ENCODE measurements around the gene HOXB3.

HOXB3 gene

DNA sequence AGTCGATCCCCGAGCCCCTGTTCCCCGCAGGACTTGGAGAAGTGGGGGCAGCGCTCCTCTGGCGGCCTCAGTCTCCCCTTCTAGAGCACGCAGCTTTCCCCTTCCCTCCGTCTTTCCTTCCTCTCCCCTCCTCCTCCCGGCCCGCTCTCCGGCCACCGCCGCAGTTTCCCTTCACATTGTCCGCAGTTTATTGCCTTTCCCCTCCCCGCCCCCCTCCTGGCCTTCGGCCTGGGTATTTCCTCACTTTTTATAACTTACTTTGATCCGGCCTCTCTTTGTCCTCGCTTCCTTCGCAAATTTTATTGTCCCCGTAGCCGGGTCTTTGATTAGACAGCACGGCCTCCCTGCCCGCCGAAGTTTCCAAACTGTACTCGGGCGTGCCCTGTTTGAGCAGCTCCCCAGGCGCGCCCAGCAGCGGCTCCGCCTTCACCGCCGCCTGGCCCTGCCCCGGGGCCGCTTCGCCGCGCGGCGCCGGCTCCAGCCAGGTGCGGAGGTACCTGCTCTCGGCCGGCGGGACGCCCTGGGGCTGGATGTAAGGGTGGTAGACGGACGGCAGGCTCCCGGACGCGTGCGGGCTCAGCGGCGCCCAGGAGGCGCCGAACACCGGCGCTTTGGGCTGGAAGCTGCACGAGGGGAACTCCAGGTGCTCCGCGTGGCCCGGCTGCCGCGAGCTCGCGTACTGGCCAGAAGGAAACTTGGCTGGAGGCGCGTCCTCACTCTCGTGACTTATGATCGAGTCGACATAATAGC lies 35.6 kb upstream of the HOXB3 start:
- peak in 1 of 2 donors; percentile 60 for DNase-seq

DNA sequence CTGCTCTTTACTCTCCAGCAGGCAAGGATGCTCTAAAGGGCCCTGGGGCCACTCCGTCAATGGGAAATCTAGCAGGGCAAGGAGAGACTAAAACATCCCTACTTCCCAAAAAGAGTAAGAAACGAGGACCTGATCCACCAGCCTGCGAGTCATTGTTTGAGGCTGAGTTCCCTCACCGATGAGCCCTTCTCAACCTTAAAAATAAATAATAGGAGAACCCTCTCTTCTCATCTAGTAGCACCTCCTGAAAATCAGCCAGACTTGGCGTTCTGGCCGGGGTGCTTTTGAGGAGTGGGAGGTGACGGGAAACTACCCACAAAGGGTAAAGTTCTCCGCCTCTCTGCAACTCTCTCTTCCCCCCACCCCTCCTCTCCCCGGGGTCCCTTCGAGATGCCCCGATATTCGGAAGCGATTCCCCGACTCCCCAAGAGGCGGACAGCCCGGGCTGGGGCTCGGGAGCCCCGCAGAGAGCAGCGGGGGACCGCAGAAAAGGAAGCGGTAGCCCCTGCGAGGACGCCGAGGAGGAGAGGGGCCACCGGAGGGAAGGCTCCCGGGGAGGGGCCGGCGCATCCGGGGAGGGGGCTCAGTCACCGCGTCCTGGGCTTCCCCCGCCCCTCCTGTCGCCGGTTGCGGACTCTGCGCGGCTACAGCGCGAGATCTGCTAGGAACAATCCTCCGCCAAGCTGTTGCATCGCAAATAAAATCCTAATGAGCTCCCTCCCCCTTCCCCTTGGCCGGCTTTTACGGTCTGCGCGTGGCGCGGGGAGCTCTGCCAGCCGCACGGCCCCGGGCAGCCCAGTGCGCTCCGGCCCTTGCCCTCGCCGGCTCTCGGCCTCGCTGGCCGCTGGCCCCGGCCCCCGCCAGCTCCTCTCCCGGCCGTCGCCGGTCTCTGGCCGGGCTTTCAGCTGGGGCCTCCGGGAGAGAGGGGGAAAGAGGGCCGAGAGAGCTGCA lies 34.8 kb upstream of the HOXB3 start:
- DNase-seq = peak in 1 of 2 donors; percentile 43

GRCh38 chr17:48624118-48624517 lies 34.1 kb upstream of the HOXB3 start:
- DNase-seq = no peak

DNA sequence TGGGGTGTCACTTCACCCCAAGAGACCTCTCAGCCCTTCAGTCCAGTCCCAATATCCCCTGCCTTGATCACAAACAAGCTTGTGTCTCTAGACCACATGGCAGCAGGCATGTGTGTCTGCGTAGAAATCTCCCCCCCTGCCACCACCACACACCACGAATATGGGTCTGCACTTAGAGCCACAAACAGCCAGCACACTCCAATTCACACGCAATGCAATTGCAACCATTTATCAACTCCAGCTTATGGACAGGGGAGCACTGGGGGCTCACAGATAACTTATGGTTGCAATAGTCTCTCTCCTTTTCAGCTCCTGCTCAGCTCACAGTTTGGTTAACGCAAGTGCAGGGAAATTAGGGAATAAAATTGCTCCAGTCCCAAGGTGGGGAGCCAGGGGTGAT lies 33.5 kb upstream of the HOXB3 start:
- no peak for DNase-seq

- DNase-seq = no peak
Observed at GRCh38 chr17:48622857-48623256, 32.8 kb upstream of the HOXB3 start.

DNA sequence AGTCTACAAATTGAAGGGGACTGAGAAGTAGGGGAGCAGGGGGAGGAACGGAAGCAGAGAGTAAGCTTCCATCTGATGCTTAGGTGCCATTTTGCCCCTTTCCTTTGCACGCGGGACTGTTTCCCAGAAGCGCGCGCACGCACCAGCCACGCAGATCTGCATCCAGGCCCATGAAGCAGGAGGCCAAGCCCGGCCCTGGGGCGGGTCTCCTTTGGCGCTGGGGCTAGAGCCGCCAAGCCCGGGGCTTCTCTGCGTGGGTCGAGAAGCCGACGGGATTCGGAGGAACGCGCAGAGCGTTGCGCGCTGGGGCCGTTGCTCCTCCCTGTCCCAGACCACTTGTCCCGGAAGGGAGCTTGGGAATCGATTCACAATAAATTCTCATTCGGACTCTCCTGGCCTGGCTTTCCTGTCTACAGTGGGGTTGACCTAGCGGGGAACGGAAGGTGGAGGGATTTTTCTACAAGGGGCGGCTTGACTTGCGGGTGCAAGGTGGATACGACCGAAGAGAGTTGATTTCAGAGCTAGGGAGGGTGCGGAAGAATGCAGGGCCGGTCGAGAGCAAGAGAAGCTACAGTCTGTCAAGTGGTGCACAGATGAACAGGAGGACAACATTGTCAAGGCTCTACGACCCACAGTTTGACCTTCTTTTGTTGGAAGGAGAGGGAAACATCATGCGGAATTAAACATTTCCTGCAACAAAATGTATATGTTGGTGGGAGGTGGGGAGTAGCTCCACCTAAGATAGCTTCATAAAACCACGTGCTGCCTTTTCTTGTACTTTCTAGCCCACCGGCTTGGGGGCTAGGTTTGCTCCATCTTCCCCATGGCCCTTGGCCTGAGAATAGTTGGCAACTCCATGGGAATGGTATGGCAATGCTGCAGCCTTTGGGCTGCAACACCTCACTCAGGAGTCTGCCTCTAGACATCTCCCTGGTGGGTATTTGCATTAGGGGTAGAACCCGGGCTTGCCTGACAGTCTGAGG lies 31.7 kb upstream of the HOXB3 start:
- no peak for DNase-seq

DNA sequence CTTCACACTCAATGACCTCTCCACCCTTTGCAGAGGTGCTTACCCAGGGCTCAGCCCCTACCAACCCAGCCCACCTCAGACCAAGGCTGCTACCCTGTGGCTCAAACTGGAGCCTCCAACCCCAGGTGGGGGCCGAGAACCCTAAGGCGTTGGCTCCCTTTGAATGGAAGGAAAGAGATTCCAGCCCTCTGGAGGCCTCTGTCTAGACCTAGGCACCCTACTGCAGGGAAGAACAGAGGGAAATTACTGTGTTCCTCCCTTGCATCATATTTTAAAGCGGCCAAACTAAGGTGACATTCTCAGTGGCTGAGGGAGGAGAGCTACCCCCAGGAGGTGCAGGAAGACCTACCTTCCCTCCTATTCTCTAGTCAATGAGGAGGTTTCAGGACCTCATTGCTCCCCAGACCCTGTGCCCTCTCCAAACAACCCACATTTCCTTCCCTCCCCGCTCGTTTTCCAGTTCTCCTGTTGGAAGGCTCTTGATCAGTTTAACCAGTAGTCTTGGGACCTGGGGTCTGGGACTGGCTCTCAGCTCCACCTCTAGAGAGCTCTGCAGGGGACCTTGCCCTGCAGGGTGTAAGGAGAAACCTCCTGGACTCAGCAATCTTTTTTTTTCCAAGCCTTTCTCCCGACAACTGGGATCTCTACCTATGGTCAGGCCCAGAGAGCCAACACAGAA lies 30.6 kb upstream of the HOXB3 start:
- DNase-seq = no peak

- no peak for DNase-seq
Observed at GRCh38 chr17:48619826-48620449, 29.9 kb upstream of the HOXB3 start.

GRCh38 chr17:48618256-48618896 lies 28.3 kb upstream of the HOXB3 start:
- peak; percentile 44 to 64 for DNase-seq

DNA sequence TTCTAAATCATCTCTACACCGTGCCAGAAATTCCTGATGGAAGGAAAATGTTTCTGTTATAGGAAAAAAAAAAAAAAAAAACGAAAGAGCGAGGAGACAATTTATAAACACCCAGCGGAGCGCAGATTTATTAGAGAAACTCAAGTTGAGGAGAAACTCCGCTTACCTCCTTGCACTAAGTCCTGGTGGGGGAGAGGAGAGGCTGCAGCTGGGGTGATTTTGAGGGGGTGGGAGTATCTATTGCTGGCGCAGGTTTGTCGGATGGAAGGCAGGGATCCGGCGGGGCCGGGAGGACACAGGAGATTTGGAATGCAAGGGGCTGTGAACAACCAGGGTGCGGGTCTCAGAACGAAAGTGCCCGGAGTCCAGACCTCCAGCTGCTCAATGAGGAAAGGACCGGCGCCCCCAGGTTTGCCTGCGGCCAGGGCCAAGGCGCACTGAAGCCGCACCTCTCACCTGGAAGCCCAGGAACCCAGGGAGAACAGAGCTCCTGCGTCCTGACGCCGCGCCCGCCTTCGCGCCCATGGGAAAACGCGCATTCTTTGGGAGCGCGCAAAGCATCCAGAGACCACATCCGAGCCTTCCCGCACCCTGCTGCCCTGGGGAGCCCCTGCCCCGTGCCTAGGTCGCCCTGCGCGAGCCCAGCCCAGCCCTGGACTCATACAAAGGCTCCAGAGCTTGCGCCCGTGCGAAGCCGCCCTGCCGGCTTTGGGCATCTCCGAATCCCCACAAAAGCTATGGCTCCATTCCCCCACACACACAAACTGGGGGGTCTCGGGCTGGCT lies 27.6 kb upstream of the HOXB3 start:
- DNase-seq = no peak

DNA sequence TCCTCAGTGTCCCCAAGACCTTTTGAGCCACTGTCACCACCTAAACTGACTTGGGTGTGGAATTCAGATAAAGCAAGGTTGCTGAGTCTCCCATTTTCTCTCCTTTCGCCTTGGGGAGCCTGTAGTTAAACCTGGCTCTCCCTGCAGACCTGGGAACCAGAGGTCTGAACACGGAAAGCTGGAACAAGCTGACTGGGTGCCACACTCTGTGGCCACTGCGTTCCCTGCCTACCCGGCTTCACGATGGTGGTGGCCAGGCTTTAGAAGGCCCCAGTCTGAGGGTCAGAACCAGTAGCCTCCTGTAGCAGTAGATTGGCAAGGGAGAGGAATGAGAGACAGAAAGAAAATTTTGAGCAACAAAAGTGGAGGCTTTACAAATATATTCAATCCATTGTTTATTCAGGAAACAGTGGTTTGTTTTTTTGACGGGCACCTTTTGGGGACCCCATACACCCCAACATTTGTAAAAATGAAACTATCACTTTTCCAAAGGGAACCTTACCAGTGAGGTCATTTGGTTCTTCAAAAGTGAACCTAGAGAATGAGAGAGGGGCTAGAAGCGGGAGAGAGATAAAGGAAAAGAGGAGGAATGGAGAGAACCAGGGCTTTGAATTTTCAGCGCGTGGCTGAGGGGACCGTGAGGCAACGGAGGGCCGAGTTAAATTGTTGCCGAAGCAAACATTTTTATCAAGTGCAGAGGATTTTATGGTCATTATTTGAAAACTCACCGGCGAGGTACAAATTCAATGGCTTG lies 26.9 kb upstream of the HOXB3 start:
- DNase-seq = no peak

GRCh38 chr17:48615963-48616716 lies 26.1 kb upstream of the HOXB3 start:
- no peak for DNase-seq

- DNase-seq = peak in 1 of 2 donors; percentile 8
Observed at GRCh38 chr17:48615047-48615962, 25.3 kb upstream of the HOXB3 start, which contains the start of gene HOXB8. Gene HOXB8, minus strand, starts transcription at chr17:48615292. Its CDS starts 588 bp downstream, at chr17:48614704.

GRCh38 chr17:48613862-48614694 lies 24.0 kb upstream of the HOXB3 start:
- peak in 1 of 2 donors; percentile 66 for DNase-seq

DNA sequence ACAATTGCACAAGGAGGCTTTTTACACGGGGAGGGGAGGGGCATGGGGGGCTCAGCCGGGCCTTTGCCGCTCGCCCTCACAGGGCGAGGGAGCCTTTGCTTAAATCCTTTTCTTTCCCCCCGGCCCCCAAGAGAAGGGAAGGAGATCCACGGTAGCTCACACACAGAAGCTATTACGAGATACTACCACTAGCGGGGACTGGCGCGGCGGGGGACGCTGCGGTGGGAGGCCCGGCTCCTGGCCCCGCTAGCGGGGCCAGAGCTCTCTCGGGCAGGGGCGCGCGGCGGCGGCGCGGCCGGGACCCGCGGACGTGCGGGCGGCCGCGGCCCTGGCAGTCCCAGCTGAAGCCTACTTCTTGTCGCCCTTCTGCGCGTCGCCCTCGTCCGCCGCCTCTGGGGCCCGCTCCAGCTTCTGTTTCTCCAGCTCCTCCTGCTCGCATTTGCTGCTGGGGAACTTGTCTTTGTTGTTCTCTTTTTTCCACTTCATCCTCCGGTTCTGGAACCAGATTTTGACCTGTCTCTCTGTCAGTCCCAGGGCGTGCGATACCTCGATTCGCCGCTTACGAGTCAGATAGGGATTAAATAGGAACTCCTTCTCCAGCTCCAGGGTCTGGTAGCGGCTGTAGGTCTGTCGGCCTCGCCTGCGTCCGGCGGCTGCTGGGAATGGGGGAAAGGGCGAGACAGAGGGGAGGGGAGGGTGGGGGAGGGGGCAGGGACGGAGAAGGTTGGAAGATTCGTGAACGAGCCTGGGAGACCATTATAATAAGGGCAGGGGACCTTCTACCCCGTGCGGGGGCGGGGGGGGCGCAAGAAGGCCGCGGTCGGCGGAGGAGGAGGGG lies 23.0 kb upstream of the HOXB3 start:
- peak in 1 of 2 donors; percentile 82 for DNase-seq
